WERI-Rb-1 (cell line): ENCODE data around the gene CNOT1.
"Not testable (repeated sequence)": the region's sequence is repeated elsewhere in the genome, so short reads cannot be mapped to it uniquely, and the experiment has no call there.

Experiments used
- DNase-seq: peaks from one replicate; pipeline ENCODE4 v3.0.0-alpha.2; 2020
- H3K27ac ChIP-seq: fragments of 250-450 bp; sonication (Bioruptor Pico); 2 replicates; pipeline ENCODE4 v1.5.1; 2020; ENCODE audit warnings: mild to moderate bottlenecking, moderate library complexity
- H3K27me3 ChIP-seq: fragments of 250-450 bp; sonication (Bioruptor Pico); 2 replicates; pipeline ENCODE4 v1.5.1; 2021; ENCODE audit warnings: mild to moderate bottlenecking, low read depth, moderate library complexity; ENCODE audit not compliant: insufficient read depth, severe bottlenecking
- H3K36me3 ChIP-seq: fragments of 250-450 bp; sonication (Bioruptor Pico); 2 replicates; pipeline ENCODE4 v1.5.1; 2020; ENCODE audit warnings: mild to moderate bottlenecking, moderate library complexity
- H3K4me3 ChIP-seq: 2 replicates; pipeline ENCODE4 v1.5.1; 2011; ENCODE audit warnings: low read depth, mild to moderate bottlenecking, control low read depth, low read length
- H3K9me3 ChIP-seq: fragments of 250-450 bp; sonication (Bioruptor Pico); 2 replicates; pipeline ENCODE4 v1.5.1; 2021; ENCODE audit warnings: mild to moderate bottlenecking, moderate library complexity; ENCODE audit not compliant: severe bottlenecking
- TF ChIP-seq, protein P1 (sequence below): IDR thresholded peaks from 2 replicates; pipeline ENCODE4 v1.5.1; 2011; ENCODE audit warnings: low read depth, mild to moderate bottlenecking, control low read depth, inconsistent platforms, low read length

Gene CNOT1

DNA sequence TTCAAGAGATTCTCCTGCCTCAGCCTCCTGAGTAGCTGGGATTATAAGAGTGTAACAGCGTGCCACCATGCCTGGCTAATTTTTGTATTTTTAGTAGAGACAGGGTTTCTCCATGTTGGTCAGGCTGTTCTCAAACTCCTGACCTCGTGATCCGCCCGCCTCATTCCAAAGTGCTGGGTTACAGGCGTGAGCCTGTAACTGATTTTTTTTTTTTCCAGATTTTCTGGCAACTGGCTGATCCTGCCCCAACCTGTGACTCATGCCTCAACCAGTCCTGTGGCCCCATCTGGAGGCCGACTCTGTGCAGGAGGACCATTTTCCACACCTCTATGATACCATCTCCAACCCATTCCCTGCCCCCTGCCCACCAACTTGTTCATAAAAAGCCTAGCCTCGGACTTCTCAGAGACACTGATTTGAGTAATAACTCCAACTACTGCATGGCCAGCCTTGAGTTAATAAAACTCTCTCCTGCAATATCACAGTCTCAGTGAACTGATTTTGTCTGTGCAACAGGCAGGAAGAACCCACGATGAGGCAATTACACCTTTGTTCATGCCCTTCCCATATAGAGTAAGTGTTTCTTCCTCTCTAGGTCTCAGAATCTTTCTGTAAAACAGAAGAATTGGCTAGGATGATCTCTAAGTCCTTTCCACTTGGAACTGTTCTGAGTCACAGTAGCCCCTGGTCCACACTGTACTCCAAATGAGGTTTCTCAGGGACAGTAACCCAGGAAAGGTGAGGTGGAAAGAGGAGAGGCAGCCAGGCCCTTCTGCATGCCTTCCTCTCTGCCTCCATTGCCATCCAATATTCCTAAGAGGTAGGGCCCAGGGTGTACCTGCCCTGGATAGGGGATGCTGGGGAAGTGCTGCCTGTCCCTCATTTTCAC lies 8.8 kb upstream of the CNOT1 start:
- Histone ChIP-seq H3K4me3 (no peak overlapping the region), H3K27me3 (no peaks in the 10 kb centered on the region), H3K27ac (no peak overlapping the region), H3K36me3 (no peaks in the 10 kb centered on the region), H3K9me3 (no peaks in the 10 kb centered on the region)
- TF ChIP-seq, protein P1, sequence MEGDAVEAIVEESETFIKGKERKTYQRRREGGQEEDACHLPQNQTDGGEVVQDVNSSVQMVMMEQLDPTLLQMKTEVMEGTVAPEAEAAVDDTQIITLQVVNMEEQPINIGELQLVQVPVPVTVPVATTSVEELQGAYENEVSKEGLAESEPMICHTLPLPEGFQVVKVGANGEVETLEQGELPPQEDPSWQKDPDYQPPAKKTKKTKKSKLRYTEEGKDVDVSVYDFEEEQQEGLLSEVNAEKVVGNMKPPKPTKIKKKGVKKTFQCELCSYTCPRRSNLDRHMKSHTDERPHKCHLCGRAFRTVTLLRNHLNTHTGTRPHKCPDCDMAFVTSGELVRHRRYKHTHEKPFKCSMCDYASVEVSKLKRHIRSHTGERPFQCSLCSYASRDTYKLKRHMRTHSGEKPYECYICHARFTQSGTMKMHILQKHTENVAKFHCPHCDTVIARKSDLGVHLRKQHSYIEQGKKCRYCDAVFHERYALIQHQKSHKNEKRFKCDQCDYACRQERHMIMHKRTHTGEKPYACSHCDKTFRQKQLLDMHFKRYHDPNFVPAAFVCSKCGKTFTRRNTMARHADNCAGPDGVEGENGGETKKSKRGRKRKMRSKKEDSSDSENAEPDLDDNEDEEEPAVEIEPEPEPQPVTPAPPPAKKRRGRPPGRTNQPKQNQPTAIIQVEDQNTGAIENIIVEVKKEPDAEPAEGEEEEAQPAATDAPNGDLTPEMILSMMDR: peak; percentile 44; the same call in 1 of the 2 replicates
- peak; percentile 42 for DNase-seq

DNA sequence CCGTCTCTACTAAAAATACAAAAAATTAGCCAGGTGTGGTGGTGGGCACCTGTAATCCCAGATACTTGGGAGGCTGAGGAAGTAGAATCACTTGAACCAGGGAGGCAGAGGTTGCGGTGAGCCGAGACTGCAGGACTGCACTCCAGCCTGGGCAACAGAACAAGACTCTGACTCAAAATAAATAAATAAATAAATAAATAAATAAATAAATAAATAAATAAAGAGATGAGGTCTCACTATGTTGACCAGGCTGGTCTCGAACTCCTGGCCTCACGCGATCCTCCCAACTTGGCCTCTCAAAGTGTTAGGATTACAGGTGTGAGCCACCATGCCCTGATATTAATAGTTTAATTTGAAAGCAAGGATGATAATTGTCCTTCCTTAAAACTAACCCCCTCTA lies 7.4 kb upstream of the CNOT1 start:
- not testable (repeated sequence) for DNase-seq, H3K27ac ChIP-seq, H3K27me3 ChIP-seq, H3K4me3 ChIP-seq, H3K9me3 ChIP-seq, H3K36me3 ChIP-seq

DNA sequence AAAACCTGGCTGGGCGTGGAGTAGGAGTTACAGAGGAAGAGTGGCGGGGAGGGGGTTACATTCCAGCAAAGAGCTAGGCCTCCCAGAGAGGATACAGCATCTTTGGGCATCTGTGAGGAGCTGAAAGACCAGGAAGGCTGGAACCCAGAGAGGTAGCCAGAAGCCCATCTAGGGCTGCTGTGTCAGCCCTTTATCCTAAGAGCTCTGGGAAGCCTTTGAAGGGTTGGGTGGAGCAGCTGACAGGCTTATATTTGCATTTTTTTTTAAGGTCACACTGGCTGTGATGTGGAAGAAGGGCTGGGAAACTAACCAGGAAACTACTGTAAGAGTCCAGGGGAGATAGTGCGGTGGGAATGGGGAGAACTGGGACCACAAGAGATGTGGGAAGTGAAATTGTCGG lies 6.8 kb upstream of the CNOT1 start:
- Histone ChIP-seq H3K27ac (no peak overlapping the region), H3K4me3 (no peak overlapping the region)

DNA sequence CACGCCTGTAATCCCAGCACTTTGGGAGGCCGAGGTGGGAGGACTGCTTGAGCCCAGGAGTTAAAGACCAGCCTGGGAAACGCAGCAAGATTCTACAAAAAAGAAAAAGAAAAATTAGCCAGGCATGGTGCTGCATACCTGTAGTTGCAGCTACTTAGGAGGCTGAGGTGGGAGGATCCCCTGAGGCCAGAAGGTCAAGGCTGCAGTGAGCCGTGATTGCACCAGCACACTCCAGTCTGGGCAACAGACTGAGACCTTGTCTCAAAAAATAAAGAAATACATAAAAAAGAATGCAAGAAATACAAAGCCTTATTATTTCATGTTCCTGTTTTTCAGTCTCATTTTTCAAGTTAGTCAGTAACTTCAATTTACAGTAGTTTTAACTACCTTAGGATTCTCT lies 5.9 kb upstream of the CNOT1 start:
- Histone ChIP-seq H3K4me3 (no peak overlapping the region), H3K27ac (peak overlapping the region; percentile 78), H3K27me3 (no peaks in the 10 kb centered on the region), H3K9me3 (no peaks in the 10 kb centered on the region), H3K36me3 (no peaks in the 10 kb centered on the region)
- TF ChIP-seq, protein P1: no peak
- no peak for DNase-seq

More for the DNA sequence above, 6.8 kb upstream of the CNOT1 start:
- Histone ChIP-seq H3K27me3 (no peaks in the 10 kb centered on the region), H3K9me3 (no peaks in the 10 kb centered on the region), H3K36me3 (no peaks in the 10 kb centered on the region)
- DNase-seq: no peak
- TF ChIP-seq, protein P1: no peak

DNA sequence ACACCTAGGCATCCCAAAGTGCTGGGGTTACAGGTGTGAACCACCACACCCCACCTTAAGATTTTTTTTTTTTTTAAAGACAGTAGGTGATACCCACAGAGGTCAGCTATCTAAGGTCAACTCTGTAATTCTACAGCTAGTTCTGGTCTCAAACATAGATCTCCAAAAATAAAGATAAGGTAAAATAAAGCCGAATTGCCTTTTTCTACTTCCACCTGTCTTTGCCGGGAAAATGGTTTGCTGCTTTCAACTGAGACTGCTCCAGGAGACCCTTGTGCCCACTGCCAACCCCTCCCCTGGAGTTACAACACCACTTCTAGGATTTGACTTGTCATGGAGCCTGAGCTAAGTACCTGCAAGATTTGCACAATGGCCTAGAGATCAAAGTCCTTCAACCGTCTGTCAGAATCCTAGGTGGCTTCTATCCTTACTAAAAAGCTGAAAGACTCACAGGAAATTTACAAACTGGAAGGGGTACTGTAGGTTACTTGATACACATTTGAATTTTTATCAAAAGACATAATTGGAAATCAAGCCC lies 4.7 kb upstream of the CNOT1 start:
- peak; percentile 52 for DNase-seq
- TF ChIP-seq, protein P1: no peak
- Histone ChIP-seq H3K4me3 (no peak overlapping the region), H3K9me3 (no peaks in the 10 kb centered on the region), H3K27me3 (no peaks in the 10 kb centered on the region), H3K36me3 (peaks cover 2% of the 10 kb centered on the region), H3K27ac (peak overlapping the region; percentile 78)

DNA sequence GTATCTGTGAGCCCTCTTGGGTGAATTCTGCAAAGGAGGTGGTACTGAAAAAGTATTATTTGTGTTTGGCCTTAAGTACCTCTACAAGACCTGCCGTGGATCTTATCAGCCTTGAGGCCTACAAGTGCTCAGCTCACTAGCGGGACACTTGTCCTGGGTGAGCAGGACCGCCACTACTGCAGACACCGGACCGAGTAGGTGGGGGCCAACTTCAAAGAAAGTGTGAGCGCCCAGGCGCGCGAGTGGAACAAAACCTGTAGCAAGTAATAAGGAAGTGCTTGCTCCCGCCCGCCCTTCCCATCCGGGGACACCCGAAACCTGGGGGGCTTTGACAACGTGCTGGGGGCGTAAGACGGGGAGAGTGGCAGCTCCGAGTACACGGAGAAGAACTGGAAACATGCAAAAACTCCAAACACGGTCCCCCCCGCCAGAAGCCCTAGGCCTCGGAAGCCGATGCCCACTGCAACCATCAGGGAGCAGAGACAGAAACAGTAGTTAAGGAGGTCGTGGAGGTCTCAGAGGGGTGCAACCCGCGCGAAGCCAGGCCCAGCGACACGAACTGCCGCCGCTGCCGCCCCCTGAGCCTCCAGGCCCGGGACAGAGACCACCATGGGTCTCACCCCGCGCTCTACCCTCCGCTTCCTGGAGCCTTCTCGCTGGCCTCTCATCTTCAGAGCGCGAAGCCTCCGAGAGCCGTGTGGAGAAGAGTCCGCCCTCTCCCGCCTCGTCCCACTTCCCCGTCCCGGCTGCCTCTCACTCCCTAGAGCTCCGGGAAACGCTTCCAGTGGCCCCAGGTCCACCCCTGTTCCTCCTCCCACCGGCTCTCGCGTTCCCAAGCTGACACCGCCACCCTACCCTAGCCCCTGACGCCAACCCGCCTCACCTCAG lies 537 bp downstream of the CNOT1 start:
- H3K36me3 ChIP-seq: peaks cover 29% of the 10 kb centered on the region
- H3K27ac ChIP-seq: peak overlapping the region; percentile 96
- no peaks in the 10 kb centered on the region for H3K9me3 ChIP-seq
- H3K27me3 ChIP-seq: no peaks in the 10 kb centered on the region
- DNase-seq: peak; percentile 43
- TF ChIP-seq, protein P1: no peak
- H3K4me3 ChIP-seq: peak overlapping the region; percentile 95
